HCT116 (cell line): ENCODE data around the gene MLYCD. TPM values are rescaled to one million over a fixed set of nuclear protein-coding genes. Genes with fewer than 3 reads are reported as not detected.

Experiments used
- ATAC-seq: fragments of 200-7000 bp; cut with Tn5 transposase; 2 replicates; pipeline ENCODE4 v1.9.1; 2020; ENCODE audit warnings: mild to moderate bottlenecking, moderate library complexity
- BruUV-seq: library from RNA; stranded (reverse); fragments of 400-500 nt; replicated peaks from 2 replicates; lab custom pipeline; 2021; lab: Mats Ljungman, UMichigan
- CTCF ChIA-PET: fragments of 300-600 bp; sonication (Branson Sonifier 250); formaldehyde crosslinking; loops from one replicate; lab custom pipeline; 2021; ENCODE audit warnings: antibody characterized with exemption; lab: Charles Lee
- POLR2A ChIA-PET: fragments of 300-600, 350-600 bp; sonication (Branson Sonifier 250); formaldehyde crosslinking; loops from one replicate; lab custom pipeline; 2021; ENCODE audit warnings: antibody characterized with exemption; lab: Charles Lee
- RAD21 ChIA-PET, 2 experiments: fragments of 300-600 bp; sonication (Branson Sonifier 250); formaldehyde crosslinking; loops; one replicate each; lab custom pipeline; 2023; ENCODE audit warnings: low total read pairs in 2 of 2; ENCODE audit not compliant: uncharacterized antibody in 2 of 2, unreplicated experiment in 2 of 2, low non-redundant PET in 1 of 2; lab: Charles Lee
- DNase-seq: peaks from one replicate; pipeline ENCODE4 v3.0.0-alpha.2; 2010; ENCODE audit warnings: low read depth, low spot score
- H2AFZ ChIP-seq: fragments of 200-600 bp; shearing (Covaris generic), sonication (generic); 2 replicates; pipeline ENCODE4 v1.6.1; 2017; ENCODE audit warnings: low read depth, mixed run types, mixed read lengths, antibody characterized with exemption, low read length; ENCODE audit not compliant: poor library complexity, severe bottlenecking
- H3K27ac ChIP-seq: 2 replicates; pipeline ENCODE4 v1.5.1; 2012; ENCODE audit warnings: low read depth, low read length
- H3K27me3 ChIP-seq: fragments of 200-600 bp; sonication (generic); 2 replicates; pipeline ENCODE4 v1.6.1; 2016; ENCODE audit warnings: mixed run types, low read length, mixed read lengths; ENCODE audit not compliant: insufficient read depth
- H3K36me3 ChIP-seq, 2 experiments: fragments of 200-500 bp in 1 of 2; fragments of 200-600 bp in 1 of 2; sonication (Bioruptor generic) in 1 of 2; sonication (generic) in 1 of 2; 2 replicates each; pipeline versions ENCODE4 v1.5.1 to v1.6.1; 2014 to 2016; ENCODE audit warnings: low read length in 2 of 2, inconsistent platforms in 1 of 2, mixed read lengths in 1 of 2, mixed run types in 1 of 2; ENCODE audit not compliant: insufficient read depth in 2 of 2, control insufficient read depth in 1 of 2
- H3K4me1 ChIP-seq, 2 experiments: fragments of 200-600 bp in 1 of 2; sonication (generic) in 1 of 2; 2 replicates each; pipeline versions ENCODE4 v1.5.1 to v1.6.1; 2012 to 2017; ENCODE audit warnings: low read length in 2 of 2, inconsistent platforms in 1 of 2, mild to moderate bottlenecking in 1 of 2, mixed read lengths in 1 of 2, mixed run types in 1 of 2, moderate library complexity in 1 of 2; ENCODE audit not compliant: insufficient read depth in 2 of 2, control insufficient read depth in 1 of 2
- H3K4me2 ChIP-seq: fragments of 200-600 bp; sonication (generic); 2 replicates; pipeline ENCODE4 v1.6.1; 2017; ENCODE audit warnings: mixed run types, low read length, mixed read lengths
- H3K4me3 ChIP-seq, 2 experiments: fragments of 200-600 bp in 1 of 2; sonication (generic) in 1 of 2; replicated peaks in 1 of 2; 2 replicates each; pipeline ENCODE4 v1.5.1; 2011 to 2016; ENCODE audit warnings: low read length in 2 of 2, control low read depth in 1 of 2, low read depth in 1 of 2, mild to moderate bottlenecking in 1 of 2, mixed read lengths in 1 of 2, mixed run types in 1 of 2
- H3K79me2 ChIP-seq: fragments of 200-600 bp; sonication (generic); 2 replicates; pipeline ENCODE4 v1.6.1; 2017; ENCODE audit warnings: mild to moderate bottlenecking, mixed run types, low read length, moderate library complexity, mixed read lengths; ENCODE audit not compliant: insufficient read depth
- H3K9ac ChIP-seq: fragments of 200-600 bp; sonication (generic); 2 replicates; pipeline ENCODE4 v1.6.1; 2016; ENCODE audit warnings: low read length, mixed read lengths
- H3K9me2 ChIP-seq: fragments of 200-600 bp; sonication (generic), shearing (Covaris generic); 2 replicates; pipeline ENCODE4 v1.6.1; 2017; ENCODE audit warnings: mixed run types, mild to moderate bottlenecking, moderate library complexity; ENCODE audit not compliant: insufficient read depth
- H3K9me3 ChIP-seq, 2 experiments: fragments of 200-500 bp in 1 of 2; fragments of 200-600 bp in 1 of 2; sonication (Bioruptor generic) in 1 of 2; sonication (generic) in 1 of 2; 2 replicates each; pipeline ENCODE4 v1.6.1; 2014 to 2017; ENCODE audit warnings: low read length in 2 of 2, mixed read lengths in 2 of 2, inconsistent platforms in 1 of 2, low read depth in 1 of 2, mild to moderate bottlenecking in 1 of 2, mixed run types in 1 of 2, moderate library complexity in 1 of 2; ENCODE audit not compliant: control insufficient read depth in 1 of 2, insufficient read depth in 1 of 2
- H4K20me1 ChIP-seq: fragments of 200-600 bp; sonication (generic), shearing (Covaris generic); 2 replicates; pipeline ENCODE4 v1.6.1; 2017; ENCODE audit warnings: mixed run types, mild to moderate bottlenecking, moderate library complexity; ENCODE audit not compliant: insufficient read depth
- CBX3 ChIP-seq: IDR thresholded peaks from 2 replicates; pipeline ENCODE4 v1.6.1; 2012; ENCODE audit warnings: low read depth
- EZH2 ChIP-seq: fragments of 200-600 bp; sonication (generic); IDR thresholded peaks from 2 replicates; pipeline ENCODE4 v1.6.1; 2017; ENCODE audit warnings: antibody characterized with exemption, mixed run types
- EZH2phosphoT487 ChIP-seq: fragments of 200-600 bp; IDR thresholded peaks from 2 replicates; pipeline ENCODE4 v1.6.1; 2018; ENCODE audit warnings: antibody characterized with exemption, borderline replicate concordance
- FOSL1 ChIP-seq: IDR thresholded peaks from 2 replicates; pipeline ENCODE4 v1.6.1; 2012; ENCODE audit warnings: low read depth
- POLR2A ChIP-seq: IDR thresholded peaks from 2 replicates; pipeline ENCODE4 v1.7.0; 2011; ENCODE audit warnings: borderline replicate concordance; ENCODE audit not compliant: insufficient read depth, insufficient read length; ENCODE audit errors: extremely low read depth
- POLR2AphosphoS5 ChIP-seq: IDR thresholded peaks from 2 replicates; pipeline ENCODE4 v1.6.1; 2011; ENCODE audit warnings: mild to moderate bottlenecking, low read depth, low read length, moderate library complexity
- RAD21 ChIP-seq: IDR thresholded peaks from 2 replicates; pipeline ENCODE4 v1.6.1; 2012; ENCODE audit warnings: low read depth, mild to moderate bottlenecking
- SP1 ChIP-seq: IDR thresholded peaks from 2 replicates; pipeline ENCODE4 v1.6.1; 2012; ENCODE audit warnings: low read depth
- SRF ChIP-seq: IDR thresholded peaks from 2 replicates; pipeline ENCODE4 v1.6.1; 2012; ENCODE audit warnings: low read depth
- TCF7L2 ChIP-seq: IDR thresholded peaks from 2 replicates; pipeline ENCODE4 v1.7.0; 2011; ENCODE audit warnings: borderline replicate concordance, inconsistent platforms; ENCODE audit not compliant: insufficient read depth, insufficient read length; ENCODE audit errors: extremely low read depth
- YY1 ChIP-seq: IDR thresholded peaks from 2 replicates; pipeline ENCODE4 v1.6.1; 2011; ENCODE audit warnings: low read length, low read depth, moderate library complexity, mild to moderate bottlenecking; ENCODE audit not compliant: insufficient replicate concordance; ENCODE audit errors: extremely low read depth
- ZNF274 ChIP-seq: fragments of 200-500 bp; sonication (Bioruptor generic); IDR thresholded peaks from 2 replicates; pipeline ENCODE4 v1.6.1; 2014; ENCODE audit warnings: mild to moderate bottlenecking, low read depth, low read length, inconsistent platforms
- intact Hi-C: fragments of 100-400 bp; cut with micrococcal nuclease; formaldehyde crosslinking; loops from 2 replicates; pipeline ENCODE4 v1.10.0; 2022
- total RNA-seq: library from RNA; stranded (reverse); gene quantifications from one replicate; pipeline ENCODE4 v1.2.1, GENCODE V29; 2021; ENCODE audit not compliant: unreplicated experiment
- TF ChIP-seq, protein P1 (sequence below): IDR thresholded peaks from 2 replicates; pipeline ENCODE4 v1.6.1; 2011; ENCODE audit warnings: mild to moderate bottlenecking, low read length, moderate library complexity; ENCODE audit not compliant: insufficient replicate concordance; ENCODE audit errors: extremely low read depth
- TF ChIP-seq, protein P2 (sequence below): IDR thresholded peaks from 2 replicates; pipeline ENCODE4 v1.6.1; 2012
- TF ChIP-seq, protein P3 (sequence below): IDR thresholded peaks from 2 replicates; pipeline ENCODE4 v1.6.1; 2012; ENCODE audit warnings: low read depth

MLYCD gene
- total RNA-seq, 1 experiment from 2014 or later: 3.9 TPM

DNA sequence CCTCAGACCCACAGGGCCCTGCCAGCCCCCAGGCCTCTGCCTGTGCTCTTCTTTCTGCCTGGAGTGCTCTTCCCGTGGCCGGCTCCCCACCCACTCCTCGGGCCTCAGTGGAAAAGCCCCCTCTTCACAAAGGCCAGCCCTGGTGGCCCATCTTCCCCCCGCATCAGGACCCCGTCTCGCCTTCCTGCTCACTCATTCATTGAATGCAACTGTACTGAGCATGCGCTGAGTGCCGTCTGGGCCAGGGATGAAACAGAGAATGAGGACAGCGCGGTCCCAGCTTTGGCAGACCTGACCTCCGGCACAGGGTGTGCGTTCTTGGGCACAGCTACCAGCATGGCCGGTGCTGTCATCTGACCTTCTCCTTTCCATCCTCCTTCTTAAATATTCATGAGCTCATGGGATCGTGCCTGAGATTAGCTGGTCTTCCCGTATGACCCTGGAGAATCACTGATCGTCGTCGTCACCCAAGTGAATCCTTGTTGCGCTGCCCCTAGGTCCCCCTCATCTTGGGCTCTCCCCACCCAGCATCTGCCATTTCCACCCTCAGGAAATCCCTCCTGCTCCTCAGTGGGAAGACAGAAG lies 37.8 kb downstream of the MLYCD start:
- ATAC-seq (no peak), DNase-seq (no peak)
- Histone ChIP-seq H3K4me3 (no peak overlapping the region), H3K9ac (no peak overlapping the region), H3K27ac (no peak overlapping the region; the same call in 1 of the 2 replicates), H3K36me3 (no peaks in the 10 kb centered on the region), H3K27me3 (no peaks in the 10 kb centered on the region), H3K9me3 (no peaks in the 10 kb centered on the region), H3K9me2 (no peaks in the 10 kb centered on the region), H4K20me1 (no peaks in the 10 kb centered on the region), H3K4me2 (no peak overlapping the region), H2AFZ (no peak overlapping the region), H3K79me2 (no peaks in the 10 kb centered on the region), H3K4me1 (peaks cover 0 to 10% of the 10 kb centered on the region in 2 experiments; a peak in 1 of 4 replicates)
- TF ChIP-seq TCF7L2 (no peak), POLR2A (no peak), EZH2phosphoT487 (no peak), EZH2 (no peak), SRF (no peak), CBX3 (no peak), FOSL1 (no peak), ZNF274 (no peak), RAD21 (no peak), POLR2AphosphoS5 (no peak), SP1 (no peak), YY1 (no peak)
- TF ChIP-seq, protein P1, sequence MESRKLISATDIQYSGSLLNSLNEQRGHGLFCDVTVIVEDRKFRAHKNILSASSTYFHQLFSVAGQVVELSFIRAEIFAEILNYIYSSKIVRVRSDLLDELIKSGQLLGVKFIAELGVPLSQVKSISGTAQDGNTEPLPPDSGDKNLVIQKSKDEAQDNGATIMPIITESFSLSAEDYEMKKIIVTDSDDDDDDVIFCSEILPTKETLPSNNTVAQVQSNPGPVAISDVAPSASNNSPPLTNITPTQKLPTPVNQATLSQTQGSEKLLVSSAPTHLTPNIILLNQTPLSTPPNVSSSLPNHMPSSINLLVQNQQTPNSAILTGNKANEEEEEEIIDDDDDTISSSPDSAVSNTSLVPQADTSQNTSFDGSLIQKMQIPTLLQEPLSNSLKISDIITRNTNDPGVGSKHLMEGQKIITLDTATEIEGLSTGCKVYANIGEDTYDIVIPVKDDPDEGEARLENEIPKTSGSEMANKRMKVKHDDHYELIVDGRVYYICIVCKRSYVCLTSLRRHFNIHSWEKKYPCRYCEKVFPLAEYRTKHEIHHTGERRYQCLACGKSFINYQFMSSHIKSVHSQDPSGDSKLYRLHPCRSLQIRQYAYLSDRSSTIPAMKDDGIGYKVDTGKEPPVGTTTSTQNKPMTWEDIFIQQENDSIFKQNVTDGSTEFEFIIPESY: no peak
- TF ChIP-seq, protein P2, sequence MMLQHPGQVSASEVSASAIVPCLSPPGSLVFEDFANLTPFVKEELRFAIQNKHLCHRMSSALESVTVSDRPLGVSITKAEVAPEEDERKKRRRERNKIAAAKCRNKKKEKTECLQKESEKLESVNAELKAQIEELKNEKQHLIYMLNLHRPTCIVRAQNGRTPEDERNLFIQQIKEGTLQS: no peak
- TF ChIP-seq, protein P3, sequence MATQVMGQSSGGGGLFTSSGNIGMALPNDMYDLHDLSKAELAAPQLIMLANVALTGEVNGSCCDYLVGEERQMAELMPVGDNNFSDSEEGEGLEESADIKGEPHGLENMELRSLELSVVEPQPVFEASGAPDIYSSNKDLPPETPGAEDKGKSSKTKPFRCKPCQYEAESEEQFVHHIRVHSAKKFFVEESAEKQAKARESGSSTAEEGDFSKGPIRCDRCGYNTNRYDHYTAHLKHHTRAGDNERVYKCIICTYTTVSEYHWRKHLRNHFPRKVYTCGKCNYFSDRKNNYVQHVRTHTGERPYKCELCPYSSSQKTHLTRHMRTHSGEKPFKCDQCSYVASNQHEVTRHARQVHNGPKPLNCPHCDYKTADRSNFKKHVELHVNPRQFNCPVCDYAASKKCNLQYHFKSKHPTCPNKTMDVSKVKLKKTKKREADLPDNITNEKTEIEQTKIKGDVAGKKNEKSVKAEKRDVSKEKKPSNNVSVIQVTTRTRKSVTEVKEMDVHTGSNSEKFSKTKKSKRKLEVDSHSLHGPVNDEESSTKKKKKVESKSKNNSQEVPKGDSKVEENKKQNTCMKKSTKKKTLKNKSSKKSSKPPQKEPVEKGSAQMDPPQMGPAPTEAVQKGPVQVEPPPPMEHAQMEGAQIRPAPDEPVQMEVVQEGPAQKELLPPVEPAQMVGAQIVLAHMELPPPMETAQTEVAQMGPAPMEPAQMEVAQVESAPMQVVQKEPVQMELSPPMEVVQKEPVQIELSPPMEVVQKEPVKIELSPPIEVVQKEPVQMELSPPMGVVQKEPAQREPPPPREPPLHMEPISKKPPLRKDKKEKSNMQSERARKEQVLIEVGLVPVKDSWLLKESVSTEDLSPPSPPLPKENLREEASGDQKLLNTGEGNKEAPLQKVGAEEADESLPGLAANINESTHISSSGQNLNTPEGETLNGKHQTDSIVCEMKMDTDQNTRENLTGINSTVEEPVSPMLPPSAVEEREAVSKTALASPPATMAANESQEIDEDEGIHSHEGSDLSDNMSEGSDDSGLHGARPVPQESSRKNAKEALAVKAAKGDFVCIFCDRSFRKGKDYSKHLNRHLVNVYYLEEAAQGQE: no peak
- ChIA-PET POLR2A (interaction anchor here (1.4 kb wide), 1 partner anchor 10 kb away, joined by 5 read pairs; no protein-coding TSS in a partner anchor), CTCF (no interaction called here), RAD21 (no interaction called here)
- BruUV-seq: no TSS peak
- intact Hi-C loops: no loop called here
